Measurements from ENCODE around the gene NKX2-1. TPM values are rescaled to one million over a fixed set of nuclear protein-coding genes. Genes with fewer than 3 reads are reported as not detected.

The NKX2-1 gene
- polyA plus RNA-seq, 1 donor from 2014 or later, result 1.5 TPM

DNA sequence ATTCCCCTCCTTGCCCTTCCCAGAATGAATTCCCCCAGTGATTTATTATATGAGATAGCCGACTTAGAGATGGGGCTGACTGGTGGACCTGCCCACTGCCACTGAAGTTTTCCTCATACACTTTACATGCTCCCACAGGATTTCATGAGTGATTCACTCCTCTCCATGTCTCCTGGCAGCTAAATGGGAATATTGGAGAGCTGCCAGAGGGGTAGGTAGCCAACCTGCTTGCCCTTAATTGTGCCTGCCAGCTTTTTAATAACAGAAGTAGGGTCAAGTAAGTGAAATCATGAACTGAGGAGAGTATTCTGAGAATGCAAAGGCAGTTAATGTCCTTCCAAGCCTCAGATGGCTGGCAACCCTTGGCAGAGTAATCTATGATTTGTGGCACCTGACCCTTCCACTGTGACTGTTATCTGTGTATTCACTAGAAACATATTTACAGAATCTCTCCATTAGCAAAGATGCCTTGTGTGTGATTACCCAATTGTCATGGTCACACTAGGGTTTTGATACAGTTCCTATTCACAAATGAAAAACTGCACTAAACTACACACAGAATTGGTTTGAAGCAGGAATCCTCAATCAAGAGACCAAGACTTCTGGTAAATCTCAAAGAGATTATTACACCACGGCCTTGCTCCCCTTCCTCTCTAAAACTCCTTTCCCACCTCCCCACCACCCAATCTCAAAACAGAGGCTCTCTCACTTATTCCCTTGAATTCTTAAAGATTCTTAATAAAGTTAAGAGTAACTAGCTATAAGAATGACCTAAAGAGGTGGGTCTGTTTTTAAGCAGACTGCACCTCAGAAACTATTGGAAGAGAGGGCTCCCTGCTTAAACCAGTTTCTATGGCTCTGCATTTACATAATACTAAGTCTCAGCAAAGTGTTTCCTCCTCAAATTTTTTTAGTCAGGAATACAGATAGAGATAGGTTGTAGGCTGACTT, 17.2 kb downstream of the NKX2-1 start:
- H3F3A ChIP-seq (ENCODE audit: insufficient read depth, low read length, poor library complexity, severe bottlenecking), result no peaks in the 10 kb centered on the region
- no peak overlapping the region for H3K9ac ChIP-seq (ENCODE audit: low read length)
- H3K27ac ChIP-seq (ENCODE audit: low read length), result no peak overlapping the region
- no peak overlapping the region for H3K4me3 ChIP-seq (ENCODE audit: low read length)
- no peaks in the 10 kb centered on the region for H3K36me3 ChIP-seq (ENCODE audit: insufficient read depth, low read length)
- peaks cover 4% of the 10 kb centered on the region for H3K9me3 ChIP-seq (ENCODE audit: low read length)
- no peaks in the 10 kb centered on the region for H3K9me2 ChIP-seq (ENCODE audit: insufficient read depth, low read length)
- no peak overlapping the region for H3K4me2 ChIP-seq (ENCODE audit: low read length)
- TF ChIP-seq EP300 (conservative IDR thresholded peaks at IDR 0.05; ENCODE audit: poor library complexity, severe bottlenecking), result no peak
- TF ChIP-seq TAF1 (IDR thresholded peaks at IDR 0.05; ENCODE audit: low read depth), result no peak
- TF ChIP-seq, protein P1, sequence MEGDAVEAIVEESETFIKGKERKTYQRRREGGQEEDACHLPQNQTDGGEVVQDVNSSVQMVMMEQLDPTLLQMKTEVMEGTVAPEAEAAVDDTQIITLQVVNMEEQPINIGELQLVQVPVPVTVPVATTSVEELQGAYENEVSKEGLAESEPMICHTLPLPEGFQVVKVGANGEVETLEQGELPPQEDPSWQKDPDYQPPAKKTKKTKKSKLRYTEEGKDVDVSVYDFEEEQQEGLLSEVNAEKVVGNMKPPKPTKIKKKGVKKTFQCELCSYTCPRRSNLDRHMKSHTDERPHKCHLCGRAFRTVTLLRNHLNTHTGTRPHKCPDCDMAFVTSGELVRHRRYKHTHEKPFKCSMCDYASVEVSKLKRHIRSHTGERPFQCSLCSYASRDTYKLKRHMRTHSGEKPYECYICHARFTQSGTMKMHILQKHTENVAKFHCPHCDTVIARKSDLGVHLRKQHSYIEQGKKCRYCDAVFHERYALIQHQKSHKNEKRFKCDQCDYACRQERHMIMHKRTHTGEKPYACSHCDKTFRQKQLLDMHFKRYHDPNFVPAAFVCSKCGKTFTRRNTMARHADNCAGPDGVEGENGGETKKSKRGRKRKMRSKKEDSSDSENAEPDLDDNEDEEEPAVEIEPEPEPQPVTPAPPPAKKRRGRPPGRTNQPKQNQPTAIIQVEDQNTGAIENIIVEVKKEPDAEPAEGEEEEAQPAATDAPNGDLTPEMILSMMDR (IDR thresholded peaks at IDR 0.05; ENCODE audit: poor library complexity, severe bottlenecking), result no peak
- no peak for TF ChIP-seq SMC3 (conservative IDR thresholded peaks at IDR 0.05; ENCODE audit: poor library complexity)
- TF ChIP-seq, protein P2, sequence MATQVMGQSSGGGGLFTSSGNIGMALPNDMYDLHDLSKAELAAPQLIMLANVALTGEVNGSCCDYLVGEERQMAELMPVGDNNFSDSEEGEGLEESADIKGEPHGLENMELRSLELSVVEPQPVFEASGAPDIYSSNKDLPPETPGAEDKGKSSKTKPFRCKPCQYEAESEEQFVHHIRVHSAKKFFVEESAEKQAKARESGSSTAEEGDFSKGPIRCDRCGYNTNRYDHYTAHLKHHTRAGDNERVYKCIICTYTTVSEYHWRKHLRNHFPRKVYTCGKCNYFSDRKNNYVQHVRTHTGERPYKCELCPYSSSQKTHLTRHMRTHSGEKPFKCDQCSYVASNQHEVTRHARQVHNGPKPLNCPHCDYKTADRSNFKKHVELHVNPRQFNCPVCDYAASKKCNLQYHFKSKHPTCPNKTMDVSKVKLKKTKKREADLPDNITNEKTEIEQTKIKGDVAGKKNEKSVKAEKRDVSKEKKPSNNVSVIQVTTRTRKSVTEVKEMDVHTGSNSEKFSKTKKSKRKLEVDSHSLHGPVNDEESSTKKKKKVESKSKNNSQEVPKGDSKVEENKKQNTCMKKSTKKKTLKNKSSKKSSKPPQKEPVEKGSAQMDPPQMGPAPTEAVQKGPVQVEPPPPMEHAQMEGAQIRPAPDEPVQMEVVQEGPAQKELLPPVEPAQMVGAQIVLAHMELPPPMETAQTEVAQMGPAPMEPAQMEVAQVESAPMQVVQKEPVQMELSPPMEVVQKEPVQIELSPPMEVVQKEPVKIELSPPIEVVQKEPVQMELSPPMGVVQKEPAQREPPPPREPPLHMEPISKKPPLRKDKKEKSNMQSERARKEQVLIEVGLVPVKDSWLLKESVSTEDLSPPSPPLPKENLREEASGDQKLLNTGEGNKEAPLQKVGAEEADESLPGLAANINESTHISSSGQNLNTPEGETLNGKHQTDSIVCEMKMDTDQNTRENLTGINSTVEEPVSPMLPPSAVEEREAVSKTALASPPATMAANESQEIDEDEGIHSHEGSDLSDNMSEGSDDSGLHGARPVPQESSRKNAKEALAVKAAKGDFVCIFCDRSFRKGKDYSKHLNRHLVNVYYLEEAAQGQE (IDR thresholded peaks at IDR 0.05; ENCODE audit: borderline replicate concordance), result no peak
- TF ChIP-seq POLR2AphosphoS5 (IDR thresholded peaks at IDR 0.05), result no peak
- no peak for TF ChIP-seq MXI1 (conservative IDR thresholded peaks at IDR 0.05; ENCODE audit: poor library complexity, severe bottlenecking)
- no peak for TF ChIP-seq EZH2 (IDR thresholded peaks at IDR 0.05; ENCODE audit: borderline replicate concordance, insufficient read depth, low read length, poor library complexity, severe bottlenecking)
- no peak for TF ChIP-seq RAD21 (conservative IDR thresholded peaks at IDR 0.05)
- H4K20me1 ChIP-seq (ENCODE audit: insufficient read depth), result no peaks in the 10 kb centered on the region
- H2AFZ ChIP-seq (ENCODE audit: low read depth, low read length), result no peak overlapping the region
- H3K79me2 ChIP-seq (replicated peaks; ENCODE audit: insufficient read depth, low read length), result no peaks in the 10 kb centered on the region
- peaks cover 100% of the 10 kb centered on the region for H3K27me3 ChIP-seq (ENCODE audit: insufficient read depth, low read depth, low read length)

DNA sequence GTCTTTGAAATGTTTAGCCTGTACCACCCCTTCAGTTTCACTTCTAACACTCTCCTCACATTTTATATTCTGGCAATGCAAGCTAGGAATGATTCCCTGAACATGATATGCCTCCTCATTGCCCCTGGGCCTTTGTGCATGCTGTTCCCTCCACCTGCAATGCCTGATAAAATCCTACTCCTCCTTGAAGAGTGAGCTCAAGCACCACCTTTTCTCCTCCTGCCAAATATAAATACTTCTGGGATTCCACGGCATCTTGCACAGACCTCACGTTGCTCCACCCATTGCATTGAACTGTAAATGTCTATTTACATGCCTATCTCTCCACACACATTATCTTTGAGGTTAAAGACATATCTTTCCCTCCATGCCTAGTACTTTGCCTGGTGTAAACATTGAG, 21.1 kb downstream of the NKX2-1 start:
- Histone ChIP-seq H2AFZ (ENCODE audit: low read depth, low read length) (no peak overlapping the region), H3K9me3 (ENCODE audit: low read length) (no peaks in the 10 kb centered on the region), H3K4me2 (ENCODE audit: low read length) (no peak overlapping the region), H3F3A (ENCODE audit: insufficient read depth, low read length, poor library complexity, severe bottlenecking) (no peaks in the 10 kb centered on the region), H4K20me1 (ENCODE audit: insufficient read depth) (no peaks in the 10 kb centered on the region), H3K9me2 (ENCODE audit: insufficient read depth, low read length) (no peaks in the 10 kb centered on the region), H3K36me3 (ENCODE audit: insufficient read depth, low read length) (no peaks in the 10 kb centered on the region), H3K27ac (ENCODE audit: low read length) (no peak overlapping the region), H3K27me3 (ENCODE audit: insufficient read depth, low read depth, low read length) (peaks cover 100% of the 10 kb centered on the region), H3K4me3 (ENCODE audit: low read length) (no peak overlapping the region), H3K79me2 (replicated peaks; ENCODE audit: insufficient read depth, low read length) (no peaks in the 10 kb centered on the region), H3K9ac (ENCODE audit: low read length) (no peak overlapping the region)
- no peak for TF ChIP-seq POLR2AphosphoS5 (IDR thresholded peaks at IDR 0.05)
- TF ChIP-seq MXI1 (conservative IDR thresholded peaks at IDR 0.05; ENCODE audit: poor library complexity, severe bottlenecking), result no peak
- TF ChIP-seq SMC3 (conservative IDR thresholded peaks at IDR 0.05; ENCODE audit: poor library complexity), result no peak
- TF ChIP-seq, protein P1 (IDR thresholded peaks at IDR 0.05; ENCODE audit: poor library complexity, severe bottlenecking), result no peak
- TF ChIP-seq RAD21 (conservative IDR thresholded peaks at IDR 0.05), result no peak
- TF ChIP-seq, protein P2 (IDR thresholded peaks at IDR 0.05; ENCODE audit: borderline replicate concordance), result no peak
- no peak for TF ChIP-seq TAF1 (IDR thresholded peaks at IDR 0.05; ENCODE audit: low read depth)
- no peak for TF ChIP-seq EZH2 (IDR thresholded peaks at IDR 0.05; ENCODE audit: borderline replicate concordance, insufficient read depth, low read length, poor library complexity, severe bottlenecking)
- no peak for TF ChIP-seq EP300 (conservative IDR thresholded peaks at IDR 0.05; ENCODE audit: poor library complexity, severe bottlenecking)
